HG03457 (cell line): Measurements from ENCODE around the gene STIM1.
"Not testable (repeated sequence)": the region's sequence is repeated elsewhere in the genome, so short reads cannot be mapped to it uniquely, and the experiment has no call there.

Experiments
- ATAC-seq: cut with Tn5 transposase; IDR thresholded peaks from one replicate; pipeline ENCODE4 v1.9.1; 2021; ENCODE audit warnings: moderate number of reproducible peaks; ENCODE audit not compliant: unreplicated experiment

STIM1 gene

DNA sequence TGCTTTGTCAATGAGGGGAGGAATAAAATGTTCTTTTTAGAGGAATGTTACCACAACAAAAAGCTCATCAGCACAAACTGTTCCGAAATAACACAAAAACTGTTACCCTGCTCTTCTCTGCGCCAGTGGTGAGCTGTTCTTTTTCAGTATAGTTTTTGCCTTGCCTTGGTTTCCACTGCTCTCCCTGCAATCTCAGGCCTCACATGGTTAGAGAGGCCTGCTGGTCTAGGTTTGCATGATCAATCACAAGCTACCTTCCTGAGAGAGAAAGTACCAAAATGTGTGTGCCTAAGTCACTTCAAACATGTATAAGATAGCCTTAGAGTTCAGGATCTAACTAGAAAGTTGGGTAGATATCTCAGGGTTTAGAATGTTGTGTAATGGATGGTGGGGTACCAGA is 114.6 kb downstream of the STIM1 start:
- no peak for ATAC-seq

DNA sequence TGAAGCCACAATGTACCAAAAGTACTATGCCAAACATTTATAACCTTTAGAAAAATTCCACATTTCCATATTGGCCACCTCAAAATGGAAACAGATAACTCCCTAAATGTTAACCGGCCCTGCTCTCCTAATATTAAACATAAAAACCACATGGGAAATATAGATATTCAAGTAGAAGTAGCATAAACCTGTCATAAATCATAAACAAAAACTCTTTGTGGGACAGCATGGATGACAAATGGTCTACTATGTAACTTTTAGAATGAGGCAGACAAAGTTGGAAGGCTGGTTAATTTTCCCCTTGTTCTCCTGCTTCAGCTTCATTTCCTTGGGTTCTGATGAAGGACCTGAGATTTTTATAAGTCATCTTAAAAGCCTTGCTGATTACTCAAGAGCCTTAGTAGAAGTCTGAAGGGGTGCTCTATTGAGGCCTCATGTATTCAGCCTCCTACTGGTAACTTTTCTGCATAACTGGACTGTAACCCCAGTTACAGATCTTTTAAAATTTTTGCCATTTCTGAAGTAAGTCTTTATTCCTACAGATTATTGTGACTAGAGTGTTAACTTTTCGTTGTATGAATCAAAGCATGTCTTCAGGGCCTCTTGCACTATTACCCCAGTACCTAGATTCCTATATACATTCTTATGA is 116.4 kb downstream of the STIM1 start:
- ATAC-seq, result no peak

DNA sequence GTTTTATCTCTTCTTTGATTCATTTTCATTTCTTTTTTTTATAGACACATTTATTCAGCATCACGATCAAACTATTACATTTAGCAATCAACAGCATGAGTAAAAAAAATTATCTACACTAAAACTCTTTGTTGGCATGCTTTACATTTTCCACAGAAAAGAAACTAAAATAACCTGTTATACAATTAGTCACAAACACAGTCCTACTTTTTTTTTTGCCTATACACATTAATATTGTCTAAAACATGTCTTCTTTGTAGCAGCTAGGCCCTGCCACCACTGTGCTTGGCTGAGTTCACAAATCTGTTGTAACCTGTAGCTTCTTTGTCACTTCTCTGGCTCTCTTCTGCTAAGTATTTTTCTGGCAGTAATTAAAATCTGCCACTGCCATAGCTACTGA is 117.0 kb downstream of the STIM1 start:
- ATAC-seq, result no peak

DNA sequence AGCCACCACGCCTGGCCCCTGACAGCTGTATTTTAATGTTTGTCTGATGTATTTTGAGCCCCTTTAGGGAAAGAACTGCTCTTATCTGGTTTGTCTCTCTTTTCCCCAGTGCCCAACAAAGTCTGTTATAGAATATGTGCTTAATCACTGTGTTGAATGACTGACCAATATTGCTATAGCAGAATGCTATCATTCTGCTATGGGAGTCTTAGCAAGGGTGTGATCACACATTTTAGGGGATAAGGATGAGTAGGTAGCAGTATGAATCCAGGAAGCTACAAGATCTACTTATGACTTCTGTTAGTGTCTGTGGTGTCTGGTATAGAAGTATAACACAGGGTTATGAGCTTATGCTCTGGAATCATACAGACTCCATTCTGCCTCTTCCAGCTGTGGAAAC is 121.6 kb downstream of the STIM1 start:
- no peak for ATAC-seq

DNA sequence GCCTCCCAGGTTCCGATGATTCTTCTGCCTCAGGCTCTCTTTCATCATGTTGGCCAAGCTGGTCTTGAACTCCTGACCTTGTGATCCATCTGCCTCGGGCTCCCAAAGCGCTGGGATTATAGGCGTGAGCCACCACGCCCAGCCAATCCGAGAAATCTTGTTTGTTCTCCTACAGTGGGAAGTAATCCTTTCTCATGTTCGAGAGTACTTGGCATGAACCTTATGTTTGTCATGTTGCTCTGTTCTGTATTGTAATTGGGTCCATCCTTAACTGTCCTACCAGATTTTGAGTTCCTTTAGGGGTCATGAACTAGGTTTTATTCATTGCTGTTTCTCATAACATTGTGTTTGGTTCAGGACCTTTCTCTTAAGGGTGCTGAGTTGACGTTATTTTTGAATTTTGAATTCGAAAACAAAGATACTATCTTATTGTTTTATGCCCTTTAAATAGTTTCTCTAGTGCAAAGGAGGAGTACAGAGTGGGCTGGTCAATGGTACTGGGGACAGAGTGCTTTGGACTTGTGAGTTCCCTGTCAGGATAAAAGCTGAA is 125.7 kb downstream of the STIM1 start:
- ATAC-seq, result no peak

DNA sequence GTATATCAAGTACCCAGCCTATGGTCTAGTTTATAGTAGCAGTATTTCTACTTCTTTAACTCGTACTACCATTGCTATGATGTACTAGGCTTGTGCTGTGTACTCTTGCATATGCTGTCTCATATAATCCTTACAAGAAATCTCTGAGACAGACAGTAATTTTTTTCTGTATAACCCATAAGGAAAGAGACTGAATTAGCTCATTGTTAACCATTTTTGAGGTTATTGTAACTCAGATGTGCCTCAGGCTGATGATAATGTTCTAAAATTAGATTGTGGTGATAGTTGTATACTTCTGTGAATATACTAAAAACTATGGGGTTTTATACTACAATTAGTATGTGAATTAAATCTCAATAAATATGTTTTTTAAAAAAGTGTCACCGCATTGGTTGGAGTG is 127.0 kb downstream of the STIM1 start:
- no peak for ATAC-seq

DNA sequence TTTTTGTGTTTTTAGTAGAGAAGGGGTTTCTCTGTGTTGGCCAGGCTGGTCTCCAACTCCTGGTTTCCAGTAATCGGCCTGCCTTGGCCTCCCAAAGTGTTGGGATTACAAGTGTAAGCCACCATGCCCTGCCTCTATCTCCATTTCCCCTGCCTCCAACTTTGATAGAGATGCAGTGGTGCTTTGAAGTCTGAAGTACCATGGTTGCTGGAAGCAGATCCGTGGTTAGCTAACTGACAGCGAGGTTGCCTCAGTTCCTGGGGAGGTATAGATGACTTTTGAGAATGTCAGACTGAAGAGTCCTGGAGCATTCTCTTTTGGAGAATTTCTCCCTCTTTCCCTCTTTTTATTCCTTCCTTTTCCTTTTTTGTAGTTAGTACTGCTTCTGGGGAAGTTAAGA is 127.6 kb downstream of the STIM1 start:
- no peak for ATAC-seq

DNA sequence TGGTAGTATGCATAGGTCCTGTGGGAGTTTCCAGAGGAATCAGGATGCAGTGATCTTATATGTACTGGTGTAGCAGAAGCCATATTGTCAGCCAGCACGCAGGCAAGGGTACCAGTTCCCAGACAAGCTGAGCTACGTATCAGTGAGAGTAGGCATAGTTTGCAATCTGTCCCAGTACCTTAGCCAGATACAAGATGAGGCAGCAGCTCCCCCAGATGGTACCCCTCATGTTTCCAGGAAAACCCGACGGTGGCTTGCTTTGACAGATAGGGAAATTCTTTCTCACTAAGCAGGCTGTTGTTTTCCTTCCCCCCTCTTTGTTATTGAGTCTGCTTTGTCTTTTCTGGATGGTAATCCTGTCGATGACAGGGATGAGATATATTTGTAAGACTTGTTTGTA is 129.4 kb downstream of the STIM1 start:
- no peak for ATAC-seq

DNA sequence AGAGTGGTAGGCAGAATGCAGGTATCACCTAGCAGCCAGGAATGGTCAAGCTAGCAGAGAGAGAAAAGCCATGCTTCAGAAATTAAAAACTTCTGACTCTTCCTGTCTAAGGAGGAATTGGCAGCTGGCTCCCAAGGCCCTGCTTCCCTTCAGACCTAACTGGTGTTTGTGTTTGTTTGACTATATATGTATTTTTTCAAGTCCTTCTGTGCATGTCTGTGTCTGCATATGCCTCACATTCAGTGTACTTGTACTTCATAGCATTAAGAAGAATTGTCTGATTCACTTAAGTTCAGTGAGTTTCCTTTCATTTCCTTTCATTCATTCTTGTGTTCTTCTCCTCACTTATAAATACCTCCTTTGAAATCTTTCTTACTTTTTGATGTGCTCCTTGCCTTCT is 130.2 kb downstream of the STIM1 start:
- ATAC-seq, result no peak

DNA sequence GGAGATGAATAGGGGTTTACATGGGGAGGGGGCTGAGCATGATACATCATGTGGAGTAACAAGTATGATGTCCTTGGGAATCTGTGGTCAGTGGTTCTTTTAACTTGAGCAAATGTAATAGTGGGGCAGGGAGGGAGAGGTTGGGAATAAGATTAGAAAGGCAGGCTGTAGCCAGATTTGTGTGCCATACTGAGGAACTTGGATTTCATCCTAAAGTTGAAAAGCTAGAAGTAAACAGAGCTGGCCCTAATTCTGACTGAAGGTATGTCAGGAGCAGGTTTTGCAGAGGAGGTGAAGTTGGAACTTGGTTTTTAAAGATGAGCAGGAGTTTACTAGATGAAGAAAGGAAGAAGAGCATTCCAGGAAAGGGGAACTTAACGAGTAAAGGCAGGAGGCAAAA is 130.8 kb downstream of the STIM1 start:
- ATAC-seq, result no peak

DNA sequence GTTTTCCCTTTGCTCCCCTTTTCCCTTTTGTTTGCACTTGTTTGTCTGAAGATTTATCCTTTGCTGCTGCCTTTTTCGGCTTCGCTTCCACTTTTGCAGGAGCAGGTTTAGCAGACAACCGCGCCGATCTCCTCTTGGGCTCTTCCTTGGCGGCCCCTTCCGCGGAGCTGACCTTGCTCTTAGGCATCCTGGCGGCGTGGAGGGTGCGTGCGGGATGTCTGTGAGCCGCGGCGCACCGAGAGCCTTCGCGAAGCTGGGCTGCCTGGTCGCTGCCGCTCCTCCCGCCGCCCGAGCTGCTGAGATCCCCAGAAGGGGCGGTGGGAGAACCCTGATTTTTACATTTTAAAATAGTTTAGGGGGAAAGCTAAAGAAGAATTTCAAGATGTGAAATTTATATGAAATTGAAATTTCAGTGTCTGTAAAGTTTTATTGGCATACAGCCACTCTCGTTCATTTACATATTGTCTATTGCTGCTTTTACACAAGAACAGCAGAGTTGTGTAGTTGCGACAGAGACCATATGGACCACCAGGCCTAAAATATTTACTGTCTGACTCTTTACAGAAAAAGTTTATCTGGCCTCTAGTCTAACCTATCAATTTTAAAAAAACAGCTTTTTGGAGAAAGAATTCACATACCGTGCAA is 133.9 kb downstream of the STIM1 start:
- ATAC-seq, result no peak

DNA sequence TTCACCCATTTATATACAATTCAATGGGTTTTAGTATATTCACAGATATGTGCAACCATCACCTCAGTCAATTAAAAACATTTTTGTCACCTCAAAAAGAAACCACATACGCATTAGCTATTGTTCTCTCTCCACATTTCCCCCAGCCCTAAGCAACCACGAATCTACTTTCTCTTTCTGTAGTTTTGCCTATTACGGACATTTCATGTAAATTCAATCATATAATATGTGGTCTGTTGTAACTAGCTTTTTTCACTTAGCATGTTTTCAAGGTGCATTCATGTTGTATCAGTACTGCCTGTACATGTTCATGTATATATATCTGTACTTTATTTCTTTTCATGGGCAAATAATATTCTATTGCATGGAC is 134.4 kb downstream of the STIM1 start:
- ATAC-seq, result no peak

DNA sequence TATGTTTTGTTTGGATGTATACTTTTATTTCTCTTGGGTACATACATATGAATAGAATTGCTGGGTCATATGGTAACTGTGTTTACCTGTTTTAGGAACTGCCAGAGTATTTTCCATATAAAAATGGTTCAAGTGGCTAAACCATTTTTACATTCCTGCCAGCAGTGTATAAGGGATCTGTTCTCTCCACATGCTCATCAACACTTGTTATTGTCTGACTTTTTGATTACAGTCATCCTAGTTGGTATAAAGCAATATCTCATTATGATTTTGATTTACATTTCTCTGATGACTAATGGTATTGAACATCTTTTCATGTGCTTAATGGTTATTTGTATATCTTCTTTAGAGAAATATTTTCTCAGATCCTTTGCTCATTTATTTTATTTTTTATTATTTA is 134.9 kb downstream of the STIM1 start:
- no peak for ATAC-seq

DNA sequence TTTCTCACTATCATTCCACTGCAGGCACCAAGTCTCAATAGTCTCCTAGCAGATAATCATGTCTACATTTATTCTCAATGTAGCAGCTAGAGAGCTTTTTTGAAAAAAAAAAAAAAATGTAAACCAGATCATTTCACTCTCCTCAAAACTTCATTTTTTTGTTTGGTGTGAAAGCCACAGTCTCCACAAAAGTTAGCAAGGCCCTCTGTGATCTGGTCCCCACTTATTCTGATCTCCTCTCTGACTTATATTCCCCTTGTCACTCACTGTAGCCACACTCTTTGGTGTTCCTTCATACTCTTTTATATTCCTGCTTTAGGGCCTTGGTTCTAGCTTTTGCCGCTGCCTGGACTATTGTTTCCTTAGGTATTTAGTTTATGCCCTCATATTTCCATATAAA is 137.5 kb downstream of the STIM1 start:
- ATAC-seq, result no peak

DNA sequence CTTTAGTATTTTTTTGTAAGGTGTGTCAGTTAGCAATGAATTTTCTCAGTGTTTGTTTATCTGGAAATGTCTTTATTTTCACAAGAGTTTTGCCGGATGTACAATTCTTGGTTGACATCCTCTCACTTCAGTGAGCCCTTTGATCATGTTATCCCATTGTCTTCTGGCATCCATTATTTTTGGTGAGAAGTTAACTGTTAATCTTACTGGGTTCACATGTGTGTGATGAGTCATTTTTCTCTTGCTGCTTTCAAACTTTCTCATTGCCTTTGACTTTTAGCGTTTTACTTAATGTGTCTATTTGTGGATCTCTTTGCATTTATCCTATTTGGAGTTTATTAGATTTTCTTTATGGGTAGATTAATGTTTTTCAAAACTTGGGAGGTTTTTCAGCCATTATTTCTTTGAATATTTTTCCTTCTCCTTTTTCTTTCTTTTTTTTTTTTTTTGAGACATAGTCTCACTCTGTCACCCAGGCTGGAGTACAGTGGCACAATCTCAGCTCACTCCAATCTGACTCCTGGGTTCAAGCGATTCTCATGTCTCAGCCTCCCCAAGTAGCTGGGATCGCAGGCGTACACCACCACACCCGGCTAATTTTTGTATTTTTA is 138.7 kb downstream of the STIM1 start:
- no peak for ATAC-seq

DNA sequence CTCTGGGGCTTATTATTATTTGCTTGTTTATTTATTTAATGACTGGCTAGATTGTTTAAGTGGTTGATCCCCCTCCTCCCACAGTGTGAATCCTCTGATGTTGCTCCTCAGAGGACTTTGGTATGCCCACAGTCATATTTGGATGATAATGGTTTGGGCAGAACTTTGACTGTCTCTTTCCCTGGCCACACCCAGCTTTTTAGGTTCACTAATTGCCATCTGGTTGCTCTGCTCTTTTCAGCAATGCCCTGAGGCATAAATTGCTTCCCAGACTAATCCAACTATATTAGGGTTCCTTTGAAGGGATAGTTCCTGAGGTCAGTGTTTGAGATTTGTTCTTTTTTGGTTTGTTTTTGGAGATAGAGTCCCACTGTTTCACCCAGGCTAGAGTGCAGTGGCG is 139.8 kb downstream of the STIM1 start:
- ATAC-seq, result no peak

DNA sequence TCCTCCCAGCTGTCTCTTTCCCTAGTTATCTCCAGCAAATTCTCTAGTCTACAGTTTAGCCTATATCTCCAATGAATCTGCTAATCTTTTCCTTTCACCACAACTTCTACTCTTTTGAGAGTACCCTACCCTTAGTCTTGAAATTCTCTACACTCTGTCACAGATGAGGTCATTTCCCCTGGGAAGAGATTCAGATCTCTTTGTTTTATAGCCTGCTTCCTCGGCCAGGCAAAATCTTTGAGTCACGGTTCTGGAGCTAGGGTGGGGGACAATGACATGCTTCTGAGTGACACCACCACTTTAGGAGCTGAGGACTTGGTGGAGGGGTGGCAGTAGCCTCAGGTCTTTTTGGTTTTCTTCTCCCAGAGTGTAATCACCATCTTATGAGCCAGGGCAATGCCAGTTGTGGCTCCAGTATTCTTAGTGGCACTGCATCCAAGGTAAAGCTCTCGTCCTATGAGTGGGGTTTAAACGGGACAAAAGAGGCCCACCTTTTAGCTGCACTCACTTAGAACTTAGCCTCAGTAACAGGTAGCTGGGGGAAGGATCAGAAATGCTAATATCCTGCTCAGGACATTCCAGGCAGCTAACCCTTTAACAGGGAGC is 140.6 kb downstream of the STIM1 start:
- ATAC-seq, result no peak

DNA sequence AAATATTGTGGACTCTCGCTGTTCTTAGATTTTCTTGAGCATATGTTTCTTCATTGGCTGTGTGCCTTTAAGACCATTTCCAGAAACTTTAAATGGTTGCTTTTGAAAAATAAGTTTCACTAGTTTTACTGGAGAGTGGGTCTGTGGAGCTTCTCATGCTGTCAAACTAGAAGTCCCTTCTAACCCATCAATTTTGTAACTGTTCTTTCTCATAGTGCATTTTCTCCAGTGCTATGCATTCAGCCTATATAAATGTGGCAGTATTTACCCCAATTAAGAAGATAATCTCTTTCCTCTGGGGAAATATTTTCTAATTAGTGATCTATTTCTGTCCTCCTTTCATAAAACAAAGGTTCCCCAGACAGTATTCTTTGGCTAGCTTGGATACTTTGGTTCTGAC is 141.2 kb downstream of the STIM1 start:
- ATAC-seq, result no peak

DNA sequence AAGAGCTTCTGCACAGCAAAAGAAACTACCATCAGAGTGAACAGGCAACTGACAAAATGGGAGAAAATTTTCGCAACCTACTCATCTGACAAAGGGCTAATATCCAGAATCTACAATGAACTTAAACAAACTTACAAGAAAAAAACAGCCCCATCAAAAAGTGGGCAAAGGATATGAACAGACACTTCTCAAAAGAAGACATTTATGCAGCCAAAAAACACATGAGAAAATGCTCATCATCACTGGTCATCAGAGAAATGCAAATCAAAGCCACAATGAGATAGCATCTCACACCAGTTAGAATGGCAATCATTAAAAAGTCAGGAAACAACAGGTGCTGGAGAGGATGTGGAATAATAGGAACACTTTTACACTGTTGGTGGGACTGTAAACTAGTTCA is 149.3 kb downstream of the STIM1 start:
- ATAC-seq, result not testable (repeated sequence)

DNA sequence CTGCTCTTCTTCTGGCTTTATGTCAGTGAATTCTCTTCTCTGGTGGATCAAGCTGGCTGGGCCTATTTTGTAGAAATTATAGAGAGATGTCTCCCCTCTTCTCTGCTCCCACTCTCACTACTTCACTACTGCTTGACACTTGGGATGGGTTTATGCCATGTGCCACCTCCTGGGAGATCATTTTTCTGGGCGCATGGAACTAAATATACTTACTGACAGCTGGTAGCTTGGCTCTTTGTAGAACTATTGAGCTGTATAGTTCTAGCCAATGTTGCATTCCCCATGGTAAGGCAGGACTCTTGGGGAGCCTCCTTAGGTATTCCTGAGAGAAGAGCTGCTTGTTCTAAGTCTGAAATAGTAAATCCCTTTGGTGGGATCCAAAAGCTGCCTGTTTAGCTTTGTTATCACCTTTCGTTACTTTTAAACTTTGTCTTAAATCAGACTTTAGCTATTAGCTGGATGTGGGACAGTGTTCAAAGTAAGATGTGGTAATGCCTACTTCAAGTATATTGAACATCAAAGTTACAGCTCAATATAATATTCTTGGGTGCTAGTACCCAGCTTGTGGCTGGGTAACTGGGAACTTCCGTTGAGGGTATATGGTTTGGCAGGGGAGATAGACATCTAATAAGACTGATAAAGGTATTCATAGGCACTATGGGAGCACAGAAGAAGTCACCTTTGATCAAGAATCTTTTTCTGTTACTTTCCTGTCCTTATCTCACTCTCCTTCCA is 151.6 kb downstream of the STIM1 start:
- ATAC-seq, result no peak

DNA sequence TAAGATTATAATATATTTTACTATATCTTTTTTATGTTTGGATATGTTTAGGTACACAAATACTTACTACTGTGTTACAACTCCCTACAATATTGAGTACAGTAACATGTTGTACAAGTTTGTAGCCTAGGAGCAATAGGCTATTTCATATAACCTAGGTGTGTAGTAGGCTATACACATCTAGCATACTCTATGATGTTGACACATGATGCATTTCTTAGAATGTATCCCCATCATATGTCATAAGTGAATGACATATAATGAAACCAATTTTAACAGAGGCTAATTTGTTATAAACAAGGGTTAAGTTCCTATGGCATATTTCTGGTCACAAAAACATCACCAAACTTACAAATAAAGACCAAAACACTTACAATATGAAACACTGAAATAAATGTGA is 152.7 kb downstream of the STIM1 start:
- ATAC-seq, result no peak
